PC-9 (cell line): Measurements from ENCODE around the gene TOR3A.

Source experiments
- EZH2 ChIP-seq: fragments of 200-600 bp; sonication (generic); IDR thresholded peaks from 2 replicates; pipeline ENCODE4 v1.8.0; 2017; ENCODE audit warnings: antibody characterized with exemption, low read depth
- TF ChIP-seq, protein P1 (sequence below): fragments of 200-600 bp; sonication (generic); conservative IDR thresholded peaks from 2 replicates; pipeline ENCODE4 v1.6.1; 2017; ENCODE audit warnings: mixed run types, antibody characterized with exemption, mild to moderate bottlenecking, moderate library complexity

- TF ChIP-seq, protein P1, sequence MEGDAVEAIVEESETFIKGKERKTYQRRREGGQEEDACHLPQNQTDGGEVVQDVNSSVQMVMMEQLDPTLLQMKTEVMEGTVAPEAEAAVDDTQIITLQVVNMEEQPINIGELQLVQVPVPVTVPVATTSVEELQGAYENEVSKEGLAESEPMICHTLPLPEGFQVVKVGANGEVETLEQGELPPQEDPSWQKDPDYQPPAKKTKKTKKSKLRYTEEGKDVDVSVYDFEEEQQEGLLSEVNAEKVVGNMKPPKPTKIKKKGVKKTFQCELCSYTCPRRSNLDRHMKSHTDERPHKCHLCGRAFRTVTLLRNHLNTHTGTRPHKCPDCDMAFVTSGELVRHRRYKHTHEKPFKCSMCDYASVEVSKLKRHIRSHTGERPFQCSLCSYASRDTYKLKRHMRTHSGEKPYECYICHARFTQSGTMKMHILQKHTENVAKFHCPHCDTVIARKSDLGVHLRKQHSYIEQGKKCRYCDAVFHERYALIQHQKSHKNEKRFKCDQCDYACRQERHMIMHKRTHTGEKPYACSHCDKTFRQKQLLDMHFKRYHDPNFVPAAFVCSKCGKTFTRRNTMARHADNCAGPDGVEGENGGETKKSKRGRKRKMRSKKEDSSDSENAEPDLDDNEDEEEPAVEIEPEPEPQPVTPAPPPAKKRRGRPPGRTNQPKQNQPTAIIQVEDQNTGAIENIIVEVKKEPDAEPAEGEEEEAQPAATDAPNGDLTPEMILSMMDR = no peak
- TF ChIP-seq EZH2 = no peak
Observed at GRCh38 chr1:179095377-179095776, 13.5 kb downstream of the TOR3A start.
